Glomerular visceral epithelial cell (primary cell): ENCODE measurements around the gene BARHL2.

Source experiments
- DNase-seq: peaks from one replicate; pipeline ENCODE4 v3.0.0-alpha.2; 2016; ENCODE audit errors: extremely low spot score

Gene BARHL2

DNA sequence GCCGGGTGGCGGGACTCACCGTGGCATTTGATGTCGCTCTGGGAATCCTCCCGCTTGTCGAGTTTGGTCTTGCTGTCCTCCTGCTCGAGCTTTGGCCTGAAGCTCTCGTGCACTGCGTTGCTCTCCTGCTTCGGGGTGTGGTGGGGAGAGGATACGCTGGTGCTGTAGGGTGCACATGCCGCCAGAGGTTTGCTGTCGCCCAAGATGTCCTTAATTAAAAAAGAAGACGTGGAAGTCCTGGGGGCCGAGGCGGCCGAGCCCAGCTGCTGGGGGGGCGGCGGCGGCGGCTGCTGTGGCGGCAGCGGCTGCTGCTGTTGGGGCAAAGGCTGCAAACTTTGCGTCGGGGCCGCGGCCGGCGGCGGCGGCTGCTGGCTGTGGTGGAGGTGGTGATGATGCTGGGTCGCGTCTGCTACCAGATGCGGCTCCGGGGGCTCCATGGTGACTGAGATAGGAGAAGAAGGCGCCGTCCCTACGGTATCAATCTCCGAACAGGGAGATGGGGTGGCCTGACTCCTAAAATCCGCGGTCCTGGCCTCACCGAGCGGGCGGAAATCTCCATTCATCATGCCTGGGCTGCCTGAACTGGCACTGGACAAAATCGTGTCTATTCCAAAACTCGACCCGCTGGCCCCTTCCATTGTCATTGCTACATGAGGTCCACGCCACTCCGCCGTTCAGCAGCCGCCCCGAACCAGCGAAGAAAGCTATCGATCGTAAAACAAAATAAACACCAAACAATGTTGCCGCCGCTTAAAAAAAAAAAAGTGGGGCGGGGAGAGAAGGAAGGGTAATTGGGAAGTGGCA lies at the start of gene BARHL2:
TSS of gene BARHL2 (minus strand) at position 751 of the 804 bp plus-strand sequence. CDS start at position 644, 107 bp downstream.
- no peak for DNase-seq

DNA sequence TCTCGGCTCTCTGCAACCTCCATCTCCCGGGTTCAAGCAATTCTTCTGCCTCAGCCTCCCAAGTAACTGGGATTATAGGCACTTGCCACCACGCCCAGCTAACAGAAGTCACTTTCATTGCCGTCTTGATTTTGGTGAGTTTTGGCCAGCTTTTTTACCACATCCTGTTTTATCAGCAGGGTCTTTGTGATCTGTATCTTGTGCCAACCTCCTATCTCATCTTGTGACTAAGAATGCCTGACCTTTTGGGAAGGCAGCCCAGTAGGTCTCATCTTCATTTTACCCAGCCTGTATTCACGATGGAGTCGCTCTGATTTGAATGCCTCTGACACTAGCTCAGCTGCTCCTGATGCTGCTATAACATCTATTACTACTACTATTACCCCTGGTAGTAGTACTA lies 46.8 kb upstream of the BARHL2 start:
- no peak for DNase-seq

DNA sequence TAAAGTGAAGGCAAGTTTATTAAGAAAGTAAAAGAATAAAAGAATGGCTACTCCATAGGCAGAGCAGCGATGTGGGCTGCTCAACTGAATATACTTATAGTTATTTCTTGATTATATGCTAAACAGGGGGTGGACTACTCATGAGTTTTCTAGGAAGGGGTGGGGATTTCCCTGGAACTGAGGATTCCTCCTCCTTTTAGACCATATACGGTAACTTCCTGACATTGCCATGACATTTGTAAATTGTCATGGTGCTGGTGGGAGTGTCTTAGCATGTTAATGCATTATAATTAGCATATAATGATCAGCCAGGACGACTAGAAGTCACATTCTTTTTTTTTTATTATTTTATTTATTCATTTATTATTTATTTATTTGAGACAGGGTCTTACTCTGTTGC lies 46.4 kb upstream of the BARHL2 start:
- no peak for DNase-seq

DNA sequence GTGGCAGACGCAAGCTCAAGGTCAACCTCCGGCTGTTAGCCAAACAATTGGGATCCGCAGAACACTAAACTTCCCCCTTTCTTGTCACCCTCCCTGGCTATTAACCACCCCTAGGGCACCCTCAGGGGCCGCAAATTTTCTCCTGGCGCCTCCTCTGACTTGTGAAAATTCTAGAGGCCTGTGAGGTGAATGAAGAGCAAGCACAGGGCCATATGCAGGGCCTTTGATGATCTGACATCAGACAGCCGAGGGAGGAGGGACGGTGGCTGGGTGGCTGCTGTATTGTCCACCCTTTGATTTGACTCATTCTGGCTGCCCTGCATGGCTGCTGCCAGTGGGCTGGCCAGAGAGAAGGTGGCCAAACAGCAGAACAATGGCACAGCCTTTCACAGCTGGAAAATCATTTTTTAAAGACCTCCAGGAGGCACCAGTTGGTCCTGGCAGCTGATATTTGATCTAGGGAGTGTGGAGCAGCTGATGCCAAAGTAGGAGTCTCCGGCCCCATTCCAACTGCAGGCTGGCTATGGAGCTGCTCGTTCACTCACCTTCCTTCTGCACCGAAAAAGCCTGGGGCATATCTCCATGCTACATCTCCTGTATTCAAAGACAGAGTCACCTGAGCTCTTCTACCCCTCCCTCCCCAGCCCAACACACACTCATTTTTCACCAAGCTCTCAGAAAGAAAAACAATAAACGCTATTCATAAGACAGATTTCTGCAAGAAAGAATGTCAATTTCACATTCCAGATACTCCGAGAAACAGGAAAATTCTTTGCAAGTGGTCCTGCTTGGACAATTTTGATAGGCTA lies 44.9 kb upstream of the BARHL2 start:
- no peak for DNase-seq

DNA sequence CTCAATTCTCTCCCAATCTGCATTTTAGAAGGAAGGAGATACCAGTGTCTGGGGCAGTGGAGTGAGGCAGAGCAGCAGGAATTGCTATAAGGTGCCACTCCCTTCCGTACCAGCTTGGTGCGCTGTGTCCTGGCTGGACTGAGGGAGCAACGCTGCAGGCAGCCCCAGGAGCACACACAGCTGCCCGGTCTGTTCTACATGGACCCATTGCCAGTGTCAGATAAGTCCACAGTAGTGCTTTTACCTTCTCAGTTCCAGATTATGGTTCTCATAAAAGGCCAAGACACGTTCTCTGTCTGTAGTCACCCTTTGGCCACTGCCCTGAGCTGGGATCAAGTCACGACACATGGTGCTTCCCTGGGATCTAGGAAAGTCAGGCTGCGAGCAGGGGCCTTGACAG lies 44.1 kb upstream of the BARHL2 start:
- DNase-seq: no peak

DNA sequence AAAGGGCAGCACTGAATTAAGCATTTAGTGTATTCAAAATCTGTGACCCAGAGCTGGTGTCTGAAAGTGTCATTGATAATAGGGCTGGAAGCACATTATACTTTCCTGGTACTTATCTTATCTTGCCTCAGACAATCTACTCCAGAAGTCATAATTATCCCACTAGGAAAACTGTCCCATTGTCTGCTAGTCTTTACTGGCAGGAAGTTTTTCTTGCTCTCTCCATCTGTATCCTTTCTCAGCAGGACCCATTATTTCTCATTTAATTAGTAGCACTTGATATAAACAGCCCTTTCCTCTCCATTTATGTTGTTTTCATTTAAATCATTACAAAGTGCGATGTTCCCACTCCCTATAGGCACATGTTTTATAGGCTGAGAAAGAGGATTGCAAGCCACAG lies 36.5 kb upstream of the BARHL2 start:
- no peak for DNase-seq

DNA sequence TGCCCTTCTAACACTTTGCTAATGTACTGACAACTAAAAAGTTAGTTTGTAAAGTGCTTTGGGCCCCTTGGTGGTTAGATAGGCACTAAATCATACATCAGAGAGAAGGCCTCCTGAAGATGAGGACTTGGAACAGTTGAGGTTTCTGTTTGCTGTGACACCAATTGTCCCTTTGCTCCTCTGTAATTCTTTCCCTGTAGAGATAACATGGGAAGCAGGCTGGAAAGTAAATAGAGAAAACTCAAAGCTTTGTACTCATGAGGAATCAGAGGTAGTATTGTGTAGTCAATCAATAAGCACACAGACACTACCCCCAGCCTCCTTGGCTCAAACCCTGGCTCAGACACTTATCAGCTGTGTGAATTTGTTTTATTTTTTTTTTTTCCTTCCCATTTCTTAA lies 31.6 kb upstream of the BARHL2 start:
- no peak for DNase-seq

DNA sequence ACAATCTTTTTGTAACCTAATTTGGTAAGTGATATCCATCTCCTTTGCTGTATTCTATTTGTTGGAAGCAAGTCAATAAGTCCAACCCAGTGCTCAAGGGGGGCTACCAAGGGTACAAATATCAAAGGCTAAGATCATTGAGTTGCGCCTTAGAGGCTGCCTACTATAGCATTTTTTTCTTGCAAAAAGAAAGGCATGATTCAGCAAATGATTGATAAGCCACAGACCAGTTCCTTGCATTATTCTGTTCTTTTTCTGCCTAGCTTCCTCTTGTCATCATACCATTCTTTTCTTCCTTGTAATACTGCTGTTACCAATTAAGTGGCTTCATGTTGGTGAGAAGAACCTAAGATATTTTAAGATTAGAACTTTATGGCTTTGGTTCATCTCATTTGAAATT lies 29.8 kb upstream of the BARHL2 start:
- DNase-seq: no peak

DNA sequence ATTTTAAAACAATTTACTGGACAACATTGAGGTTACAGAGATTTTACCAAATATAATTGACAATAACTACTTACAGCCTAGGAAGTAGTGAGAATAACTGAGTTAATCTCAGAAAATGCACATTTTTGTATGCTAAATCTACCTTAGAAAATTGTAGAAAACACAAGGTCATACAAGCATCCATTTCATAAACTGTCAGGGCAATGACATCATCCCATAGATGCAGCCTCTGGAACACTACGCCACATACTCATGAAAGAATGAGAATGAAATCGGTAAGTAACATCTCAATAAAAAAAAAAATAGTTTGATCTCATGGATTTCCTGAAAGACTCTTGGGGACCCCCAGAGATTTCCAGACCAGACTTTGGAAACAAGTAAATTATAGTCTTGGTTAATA lies 28.9 kb upstream of the BARHL2 start:
- DNase-seq: no peak

DNA sequence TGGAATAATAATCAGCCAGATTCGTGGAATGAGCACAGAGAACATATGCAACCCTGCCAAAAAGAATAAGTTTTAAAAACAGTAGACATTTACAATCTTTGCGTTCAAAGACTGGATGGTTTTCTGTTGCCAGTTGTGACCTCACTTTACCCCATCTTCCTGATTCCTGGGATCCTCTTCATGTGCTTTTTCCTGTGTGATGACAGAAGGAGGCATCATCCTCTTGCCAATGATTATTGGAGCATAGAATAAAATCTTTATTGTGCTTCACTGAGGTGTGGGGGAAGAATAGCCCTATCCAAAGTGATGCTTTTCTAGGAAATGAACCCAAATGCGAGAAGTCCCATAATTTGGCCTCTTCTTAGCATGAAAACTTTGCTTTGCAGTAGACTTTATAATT lies 15.0 kb upstream of the BARHL2 start:
- DNase-seq: no peak

DNA sequence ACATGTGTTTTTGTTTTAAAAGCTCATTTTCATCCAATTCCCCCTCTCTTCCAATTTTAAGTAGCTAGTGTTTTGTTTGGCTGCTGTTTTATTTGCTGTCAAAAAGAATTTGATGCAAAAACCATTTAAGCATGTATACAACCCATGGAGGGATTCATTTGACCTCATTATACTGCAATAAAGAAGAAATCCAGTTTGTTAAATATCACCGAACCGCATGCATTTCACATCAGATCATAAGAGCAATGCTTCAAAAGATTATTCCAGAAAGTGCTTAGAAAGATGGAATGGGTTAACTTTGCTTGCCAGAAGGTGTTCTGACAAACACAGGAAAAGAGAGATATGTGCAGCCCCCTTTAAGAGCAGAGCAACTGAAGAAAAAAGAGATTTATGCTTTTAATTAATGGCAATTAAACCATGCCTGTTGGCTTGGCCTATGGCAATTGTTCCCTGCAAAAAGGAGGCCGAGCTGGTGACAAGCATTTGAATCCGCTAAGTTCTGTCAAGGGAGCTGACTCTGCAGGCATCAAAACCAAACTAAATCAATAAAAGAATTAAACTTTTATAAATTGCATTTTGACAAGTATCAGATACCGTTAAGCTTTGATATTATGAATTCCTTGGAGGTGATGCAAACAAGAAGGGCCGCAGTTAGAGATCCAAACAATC lies 14.4 kb upstream of the BARHL2 start:
- DNase-seq: no peak

DNA sequence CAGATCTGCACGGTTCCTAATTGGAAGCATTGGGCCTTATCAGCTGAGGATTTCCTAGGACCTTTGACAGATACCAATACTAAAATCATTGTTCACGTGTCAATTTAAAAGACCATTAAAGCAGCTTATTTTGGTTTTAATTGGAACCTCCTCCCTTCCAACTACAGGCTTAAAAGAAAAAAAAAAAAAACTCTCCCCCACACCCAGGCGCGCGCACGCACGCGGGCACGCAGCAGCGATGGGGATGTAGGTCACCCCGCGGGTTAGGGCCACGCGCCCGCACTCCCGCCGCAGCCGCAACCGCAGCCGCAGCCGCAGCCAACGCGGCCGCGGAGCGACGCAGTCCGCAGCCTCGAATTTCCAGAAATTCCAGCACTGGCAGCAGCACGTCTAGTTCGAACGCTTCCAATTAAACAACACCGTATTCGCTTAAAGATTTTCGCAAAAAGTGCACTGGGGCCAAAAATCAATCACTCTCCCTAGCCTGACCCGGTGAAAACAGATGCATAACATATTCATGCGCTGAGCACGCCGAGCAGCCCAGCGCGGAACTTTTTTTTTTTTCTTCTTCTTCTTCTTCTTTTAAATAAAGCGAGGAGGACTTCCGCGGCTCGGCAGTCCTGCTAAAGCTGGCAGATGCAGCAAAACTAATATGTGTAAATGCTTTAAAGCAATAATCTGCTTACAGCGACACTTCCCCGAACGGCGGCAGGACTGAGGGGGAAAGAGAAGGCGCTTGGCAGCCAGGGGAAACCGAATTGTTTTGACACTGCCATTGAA lies 13.3 kb upstream of the BARHL2 start:
- DNase-seq: no peak

DNA sequence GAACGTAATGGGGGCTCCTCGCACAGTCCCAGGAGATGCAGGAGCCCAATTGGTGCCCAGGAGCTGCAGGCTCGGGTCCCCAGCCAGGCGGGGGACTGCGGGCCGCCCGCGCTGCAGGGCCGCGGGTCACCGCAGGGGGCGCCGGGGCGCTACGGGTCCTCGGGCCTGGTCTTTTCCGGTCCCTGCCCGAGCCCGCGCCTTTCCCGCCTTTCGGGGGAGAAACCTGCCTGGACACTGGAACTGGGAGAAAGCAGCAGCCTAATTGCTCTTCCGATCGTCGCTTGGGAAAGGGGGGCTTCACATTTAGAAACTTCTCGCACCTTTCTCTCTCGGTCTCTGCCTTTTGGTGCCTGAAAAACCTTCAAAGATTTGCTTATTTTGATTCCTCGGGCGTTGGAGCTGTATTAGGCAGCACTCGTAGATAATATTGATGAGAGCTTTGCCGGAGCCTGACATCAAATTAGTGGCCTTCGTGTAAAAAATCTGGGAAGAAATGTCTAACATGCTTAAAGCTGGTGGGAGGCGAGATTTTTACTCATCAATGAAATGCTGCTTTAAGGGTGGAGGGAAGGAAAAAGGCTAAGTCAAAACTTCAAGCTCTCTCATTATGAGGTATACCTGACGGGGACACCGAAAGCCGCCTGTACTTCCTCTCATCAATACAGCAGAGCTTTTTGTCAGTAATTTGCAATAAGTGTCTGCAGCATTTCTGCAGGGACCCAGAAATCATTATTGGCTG lies 12.6 kb upstream of the BARHL2 start:
- DNase-seq: no peak

DNA sequence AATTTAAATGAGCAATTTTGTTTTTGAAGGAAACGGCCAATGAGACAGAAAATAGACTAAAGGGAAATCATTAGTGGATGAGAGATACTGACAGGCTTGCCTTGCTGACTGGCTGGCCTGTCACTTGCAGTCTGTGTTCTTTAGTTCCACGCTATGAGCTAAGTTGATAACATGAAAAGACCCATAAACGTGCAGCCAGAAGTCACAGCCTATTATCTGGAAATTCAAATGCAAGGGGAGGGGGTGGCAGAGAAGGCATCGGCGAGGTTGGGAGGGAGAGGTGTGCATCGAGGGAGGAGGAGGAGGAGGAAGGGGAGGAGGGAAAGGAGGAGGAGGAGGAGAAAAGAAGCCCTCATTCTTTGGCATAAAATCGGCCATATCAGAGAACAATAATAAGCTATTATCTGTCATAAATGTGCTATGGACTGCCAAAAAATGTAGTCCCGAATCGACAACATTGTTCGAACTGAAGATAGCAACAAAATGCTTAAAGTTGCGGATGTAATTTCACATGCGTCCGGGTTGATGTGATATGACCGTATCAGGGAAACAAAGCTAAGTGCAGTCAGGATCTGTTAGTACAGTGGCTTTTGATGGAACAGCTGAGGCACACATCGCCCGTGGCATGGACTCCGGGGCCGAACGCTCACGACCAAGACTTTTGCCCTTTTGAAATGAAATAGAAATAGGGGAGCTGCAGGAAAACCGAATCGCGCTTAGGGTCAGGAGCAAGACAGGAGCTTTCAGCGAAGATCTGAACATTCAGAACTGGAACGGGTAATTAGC lies 11.6 kb upstream of the BARHL2 start:
- DNase-seq: no peak

DNA sequence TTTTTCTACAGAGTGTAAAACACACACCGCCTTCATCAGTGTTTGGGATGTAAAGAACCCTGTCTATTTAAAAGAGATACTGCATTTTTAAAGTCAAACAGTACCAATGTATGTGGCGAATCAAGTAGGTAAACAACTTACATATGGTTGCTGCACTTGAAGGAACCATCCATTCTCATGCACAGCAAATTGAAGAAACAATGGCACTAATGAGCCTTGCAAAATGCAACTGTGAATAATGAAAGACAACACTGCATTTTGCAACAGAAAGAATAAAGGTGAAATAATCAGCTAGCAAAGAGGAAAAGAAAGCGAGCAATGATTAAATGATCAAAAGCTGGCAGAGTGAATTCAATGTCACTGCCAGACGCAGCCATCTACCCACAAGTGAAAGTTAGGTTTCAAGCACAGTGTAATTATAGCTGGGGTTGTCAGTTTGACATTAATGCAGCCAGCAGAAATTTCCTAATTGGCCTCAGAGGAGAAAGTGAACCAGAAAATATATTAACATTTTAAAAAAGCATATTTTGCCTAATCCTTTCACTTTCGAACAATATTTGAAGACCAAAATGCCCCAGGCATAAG lies 10.9 kb upstream of the BARHL2 start:
- DNase-seq: no peak

DNA sequence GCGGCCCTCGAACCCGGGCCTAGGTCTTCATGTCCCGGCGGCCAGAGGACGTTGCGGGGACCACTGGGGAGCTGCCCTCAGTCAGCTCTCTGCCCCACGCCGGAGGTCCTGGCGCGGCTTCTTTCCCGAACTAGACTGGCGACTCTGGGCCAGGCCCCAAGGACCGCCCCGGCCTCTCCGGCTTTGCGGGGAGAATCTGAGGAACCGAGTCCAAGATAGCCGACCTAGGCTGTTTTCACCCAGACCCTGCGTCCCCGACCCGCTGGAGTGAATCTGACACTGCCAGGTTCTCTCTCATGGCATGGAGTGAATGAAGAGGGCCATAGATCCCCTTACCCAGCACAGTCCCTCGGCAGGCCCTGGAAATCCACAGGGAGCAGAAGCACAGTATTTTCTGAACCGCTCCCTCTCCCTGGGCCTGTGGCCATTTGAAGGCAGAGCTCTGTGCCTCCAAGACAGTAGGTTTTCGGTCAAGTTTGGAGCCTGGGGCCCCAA lies 9.9 kb upstream of the BARHL2 start:
- no peak for DNase-seq

DNA sequence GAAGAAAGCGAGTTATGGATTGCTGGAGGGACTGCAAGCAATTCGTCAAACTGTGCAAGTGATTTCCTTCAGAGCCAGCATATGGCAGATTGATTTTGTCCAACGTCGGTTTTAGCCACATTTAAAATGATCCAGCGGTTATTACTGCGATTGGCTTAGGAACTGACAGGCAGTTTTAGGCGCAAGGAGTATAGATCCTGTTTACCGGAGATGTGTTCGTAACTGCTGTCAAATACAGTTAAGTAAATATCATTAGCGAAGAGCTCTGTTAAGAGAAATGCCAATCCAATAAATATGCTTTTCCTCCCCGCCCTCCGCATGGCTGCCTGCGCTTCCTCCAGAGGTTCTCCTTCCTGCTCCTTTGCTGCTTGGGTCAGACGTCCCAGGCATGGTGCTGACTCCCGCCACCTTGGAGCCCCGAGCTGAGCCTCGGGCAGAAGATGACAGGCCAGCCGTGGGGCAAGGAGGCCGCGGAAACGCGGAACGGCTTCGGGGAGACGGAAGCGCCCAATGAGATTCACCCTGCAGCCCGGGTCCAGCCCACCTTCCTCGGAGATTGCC lies 9.4 kb upstream of the BARHL2 start:
- no peak for DNase-seq

DNA sequence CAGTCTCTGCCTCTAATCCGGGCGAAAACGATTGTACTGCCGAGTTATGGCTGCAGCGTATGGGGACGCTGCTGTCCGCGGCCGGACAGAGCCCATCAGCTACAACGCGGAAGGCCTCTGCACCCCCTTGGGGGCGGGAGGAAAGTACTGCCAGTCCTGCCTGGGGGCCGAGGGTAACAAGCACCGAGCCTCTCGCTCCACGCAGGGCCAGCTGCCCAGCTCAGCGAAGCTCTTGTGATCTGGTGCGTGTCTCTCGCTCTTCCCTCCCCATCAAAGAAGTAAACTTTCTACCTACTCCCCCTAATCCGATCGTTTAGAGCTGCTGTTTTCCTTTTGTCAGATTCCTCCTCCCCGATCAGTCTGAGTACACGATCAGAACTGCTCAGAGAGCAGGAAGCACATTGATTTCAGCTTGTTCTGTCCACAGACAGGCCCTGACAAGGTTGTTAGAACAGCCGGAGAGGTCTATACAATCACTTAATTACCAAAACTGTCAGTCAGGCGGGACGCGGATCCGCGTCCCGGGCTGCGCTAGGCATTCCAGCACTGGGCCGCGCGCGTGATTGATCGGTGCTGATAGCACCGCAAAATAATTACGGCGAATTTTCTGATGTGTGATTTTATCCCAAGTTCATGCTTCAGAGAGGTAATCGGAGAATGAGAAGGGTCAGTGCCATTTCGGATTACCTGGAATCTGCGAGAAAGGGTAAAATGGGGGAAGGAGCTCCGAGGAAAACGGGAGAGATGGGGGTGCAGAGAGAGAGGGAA lies 8.7 kb upstream of the BARHL2 start:
- DNase-seq: no peak
